Measurements from ENCODE around the gene NCS1.

The NCS1 gene

DNA sequence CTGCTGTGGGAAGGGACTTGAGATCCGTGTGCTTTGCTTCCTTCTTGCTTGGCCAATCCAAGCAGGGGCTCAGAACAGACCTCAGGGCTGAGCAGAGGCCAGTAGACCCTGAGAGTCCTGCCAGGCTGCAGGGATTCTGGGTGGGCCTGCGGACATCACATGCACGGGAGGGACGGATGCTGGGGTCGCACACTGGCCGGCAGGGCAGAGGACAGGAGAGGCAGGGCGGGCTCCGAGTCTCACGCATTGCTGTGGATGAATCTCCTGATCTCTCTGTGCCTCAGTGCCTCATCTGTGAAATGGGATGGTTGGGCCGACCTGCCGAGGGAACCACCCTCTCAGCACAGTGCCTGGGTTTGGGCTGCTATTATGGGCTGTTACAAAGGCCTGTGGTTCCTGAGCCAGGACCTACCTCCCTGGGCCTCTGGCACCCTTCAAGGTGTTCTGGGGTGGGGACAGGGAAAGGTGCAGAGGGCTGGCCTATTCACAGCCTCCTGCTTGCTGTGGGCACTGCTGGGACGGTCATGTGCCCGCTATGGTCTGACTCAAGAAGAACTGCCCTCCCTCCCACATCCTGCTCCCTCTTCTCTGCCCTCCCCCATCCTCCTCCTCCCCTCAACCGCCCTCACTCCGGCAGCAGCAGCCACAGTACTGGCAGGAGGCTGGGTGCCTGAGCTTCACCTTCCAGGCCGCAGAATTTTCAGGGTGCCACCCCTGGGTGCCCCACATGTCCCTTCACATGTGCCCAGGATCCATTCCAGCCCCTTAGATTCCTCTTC is 43.3 kb downstream of the NCS1 start:
- no peak overlapping the region for H3K27ac ChIP-seq
- TF ChIP-seq CTCF (conservative IDR thresholded peaks at IDR 0.05) (no peak), ZFX (IDR thresholded peaks at IDR 0.05) (no peak)

GRCh38 chr9:130217838-130218237 is 45.6 kb downstream of the NCS1 start:
- TF ChIP-seq CTCF (conservative IDR thresholded peaks at IDR 0.05): no peak
- no peak for TF ChIP-seq ZFX (IDR thresholded peaks at IDR 0.05)

GRCh38 chr9:130219661-130220096 is 47.5 kb downstream of the NCS1 start:
- H3K27ac ChIP-seq: no peak overlapping the region
- no peak for TF ChIP-seq ZFX (IDR thresholded peaks at IDR 0.05)
- no peak for TF ChIP-seq CTCF (conservative IDR thresholded peaks at IDR 0.05)

More at GRCh38 chr9:130217838-130218237, 45.6 kb downstream of the NCS1 start:
- no peak overlapping the region for H3K27ac ChIP-seq

DNA sequence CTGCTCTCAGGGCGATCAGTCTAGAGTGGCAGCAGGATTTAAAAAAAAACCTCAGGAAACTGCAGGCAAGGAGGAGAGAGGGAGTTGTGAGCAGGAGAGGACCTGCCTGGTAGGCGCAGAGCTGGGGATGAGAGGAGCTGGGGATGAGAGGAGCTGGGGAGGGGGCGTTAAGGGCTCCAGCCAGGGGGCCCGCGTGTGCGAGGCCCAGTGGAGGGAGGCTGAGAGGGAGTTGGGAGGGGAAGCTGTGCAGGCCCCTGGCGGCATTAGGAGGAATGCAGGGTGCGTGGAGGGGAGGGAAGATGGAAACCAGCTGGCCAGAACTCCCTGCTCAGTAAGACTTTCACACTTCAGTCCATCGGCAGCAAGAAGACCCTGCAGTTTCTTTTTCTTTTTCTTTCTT is 48.1 kb downstream of the NCS1 start:
- TF ChIP-seq CTCF (conservative IDR thresholded peaks at IDR 0.05) (no peak), ZFX (IDR thresholded peaks at IDR 0.05) (no peak)
- no peak overlapping the region for H3K27ac ChIP-seq

GRCh38 chr9:130222833-130223232 is 50.6 kb downstream of the NCS1 start:
- TF ChIP-seq ZFX (IDR thresholded peaks at IDR 0.05) (no peak), CTCF (conservative IDR thresholded peaks at IDR 0.05) (no peak)
- no peak overlapping the region for H3K27ac ChIP-seq

DNA sequence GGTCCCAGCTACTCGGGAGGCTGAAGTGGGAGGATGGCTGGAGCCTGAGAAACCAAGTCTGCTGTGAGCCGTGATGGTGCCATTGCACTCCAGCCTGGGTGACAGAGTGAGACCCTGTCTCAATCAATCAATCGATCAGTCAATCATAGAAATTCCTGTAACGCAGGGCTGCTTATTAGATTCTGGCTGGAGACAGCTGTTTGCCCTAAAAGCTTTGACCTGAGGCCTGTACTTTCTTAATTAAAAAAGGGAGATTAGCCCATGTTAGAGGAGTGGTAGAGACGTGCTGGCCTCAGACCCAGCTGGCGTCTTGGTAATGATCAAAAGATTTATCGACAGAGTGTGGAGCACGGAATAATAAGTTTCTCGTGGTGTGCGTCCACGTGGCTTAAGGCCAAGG is 52.9 kb downstream of the NCS1 start:
- no peak for TF ChIP-seq CTCF (conservative IDR thresholded peaks at IDR 0.05)
- no peak for TF ChIP-seq ZFX (IDR thresholded peaks at IDR 0.05)

DNA sequence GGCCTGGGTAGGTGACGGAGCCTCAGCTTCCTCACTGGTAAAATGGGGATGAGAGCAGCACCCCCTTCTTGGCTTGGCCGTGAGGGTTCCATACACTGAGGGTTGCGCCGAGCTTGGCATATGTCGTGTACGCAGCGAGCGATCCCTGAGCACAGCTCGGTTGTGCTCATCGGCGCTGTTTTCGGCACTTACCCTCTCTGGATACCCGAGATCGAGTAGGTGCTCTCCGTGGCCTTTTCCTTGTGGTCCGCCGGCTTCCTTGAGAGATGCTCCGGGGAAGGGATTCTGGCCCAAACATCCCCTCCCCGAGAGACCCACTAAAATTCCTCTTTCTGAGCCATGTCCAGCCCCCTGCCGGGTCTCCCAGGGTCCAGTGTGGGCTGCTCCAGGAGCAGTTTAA is 53.4 kb downstream of the NCS1 start:
- H3K27ac ChIP-seq: no peak overlapping the region
- no peak for TF ChIP-seq CTCF (conservative IDR thresholded peaks at IDR 0.05)
- TF ChIP-seq ZFX (IDR thresholded peaks at IDR 0.05): no peak

More for the DNA sequence above, 52.9 kb downstream of the NCS1 start:
- H3K27ac ChIP-seq: no peak overlapping the region

Measured in C4-2B (cell line).